Nucleus accumbens (tissue), 56 donors: Measurements from ENCODE around the gene GRID2.
"Not testable (repeated sequence)": the region's sequence is repeated elsewhere in the genome, so short reads cannot be mapped to it uniquely, and the experiment has no call there.

Experiments
- DNase-seq, 56 donors: peaks; one replicate each; lab custom pipeline; 2025; lab: John Stamatoyannopoulos, UW

GRID2 gene

DNA sequence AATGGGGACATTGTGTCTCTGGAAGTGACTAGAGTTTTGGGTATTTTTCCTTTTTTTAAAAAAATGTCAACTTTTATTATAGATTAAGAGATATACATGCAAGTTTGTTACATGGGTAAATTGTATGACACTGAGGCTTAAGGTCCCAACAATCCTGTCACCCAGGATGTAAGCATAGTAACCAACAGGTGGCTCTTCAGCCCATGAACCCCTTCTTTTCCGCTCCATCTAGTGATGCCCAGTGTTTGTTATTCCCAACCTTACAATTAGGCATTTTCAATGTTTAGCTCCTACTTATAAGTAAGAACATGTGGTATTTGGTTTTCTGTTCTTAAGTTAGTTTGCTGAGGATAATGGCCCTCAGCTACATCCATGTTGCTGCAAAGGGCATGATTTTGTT, 102.7 kb downstream of the GRID2 start:
- DNase-seq: peak in 1 of 56 donors; percentile 2

DNA sequence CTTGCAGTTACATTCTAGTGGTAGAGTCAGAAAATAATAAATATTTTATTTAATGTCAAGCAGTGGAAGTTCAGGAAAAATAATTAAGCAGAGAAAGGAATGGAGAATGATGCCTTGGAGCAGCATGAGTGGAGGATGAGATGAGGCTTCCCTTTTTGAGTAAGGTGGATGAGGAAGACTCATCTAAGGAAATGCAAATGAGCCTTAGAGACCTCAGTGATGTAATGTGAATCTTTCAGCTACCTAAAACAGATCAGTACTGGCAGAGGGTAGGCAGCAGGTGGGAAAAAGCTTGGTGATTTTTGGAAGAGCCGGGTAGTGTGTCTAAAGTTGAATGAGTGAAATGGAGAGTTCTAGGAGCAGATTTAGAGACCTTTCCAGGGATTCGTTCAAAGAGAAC, 118.2 kb downstream of the GRID2 start:
- DNase-seq: no peak

DNA sequence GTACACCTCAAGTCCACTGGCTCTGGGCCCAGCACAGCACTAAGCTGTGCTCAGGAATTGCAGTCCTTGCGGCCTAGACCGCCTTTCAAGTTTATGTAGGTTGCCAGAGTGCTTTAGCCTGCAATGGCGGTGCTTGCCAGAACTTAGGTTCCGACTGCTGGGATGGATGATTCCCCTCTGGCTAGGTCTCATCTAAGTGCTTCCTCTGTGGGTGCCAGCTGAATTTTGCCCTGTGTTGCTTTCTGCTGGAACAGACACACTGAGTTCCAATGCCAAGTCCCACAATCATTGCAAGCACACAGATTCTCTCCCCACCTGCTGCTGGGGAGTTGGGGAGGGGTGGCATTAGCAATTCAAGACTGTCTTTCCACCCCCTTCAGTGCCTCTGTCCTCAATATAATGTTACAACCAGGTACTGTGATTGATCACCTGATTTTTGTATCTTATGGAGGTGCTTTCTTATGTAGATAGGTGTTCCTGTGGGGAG, 129.5 kb downstream of the GRID2 start:
- no peak for DNase-seq

- not testable (repeated sequence) for DNase-seq
These were observed 135.0 kb downstream of the GRID2 start for GRCh38 chr4:92438722-92439121.

DNA sequence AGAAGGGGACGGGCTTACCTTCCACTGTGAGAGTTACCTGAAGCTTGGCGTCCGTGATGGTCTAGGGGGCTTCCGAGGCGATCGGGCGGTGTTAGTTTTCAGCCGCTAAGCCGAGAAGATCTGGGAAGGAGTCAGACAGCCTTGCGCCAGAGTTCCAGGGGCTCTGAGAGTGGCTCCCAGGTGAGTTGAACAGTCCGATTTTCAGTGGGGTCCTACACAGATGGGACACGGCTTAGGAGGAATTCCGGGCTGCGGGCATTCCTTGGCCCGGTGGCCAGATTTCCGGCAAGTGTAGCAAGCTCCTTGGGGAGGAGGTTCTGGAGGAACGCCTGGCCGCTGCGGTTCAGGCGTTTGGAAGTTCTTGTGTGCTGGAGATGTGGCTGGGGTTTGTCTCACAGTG, 138.4 kb downstream of the GRID2 start:
- not testable (repeated sequence) for DNase-seq

DNA sequence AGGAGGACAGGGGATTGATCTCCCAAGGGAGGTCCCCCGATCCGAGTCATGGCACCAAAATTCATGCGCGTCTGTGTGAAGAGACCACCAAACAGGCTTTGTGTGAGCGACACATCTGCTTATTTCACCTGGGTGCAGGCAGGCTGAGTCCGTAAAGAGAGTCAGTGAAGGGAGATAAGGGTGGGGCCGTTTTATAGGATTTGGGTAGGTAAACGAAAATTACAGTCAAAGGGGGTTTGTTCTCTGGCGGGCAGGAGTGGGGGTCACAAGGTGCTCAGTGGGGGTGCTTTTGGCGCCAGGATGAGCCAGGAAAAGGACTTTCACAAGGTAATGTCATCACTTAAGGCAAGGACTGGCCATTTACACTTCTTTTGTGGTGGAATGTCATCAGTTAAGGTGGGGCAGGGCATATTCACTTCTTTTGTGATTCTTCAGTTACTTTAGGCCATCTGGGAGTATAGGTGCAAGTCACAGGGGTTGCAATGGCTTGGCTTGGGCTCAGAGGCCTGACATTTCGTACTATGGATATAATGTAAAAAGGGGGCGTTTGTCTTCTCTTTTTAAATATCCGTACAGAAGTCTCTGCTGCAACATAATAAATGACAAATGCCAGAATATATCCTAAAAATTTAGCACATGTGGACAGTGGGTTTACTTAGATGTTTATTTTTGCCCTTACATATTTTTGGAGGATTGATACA, 140.5 kb downstream of the GRID2 start:
- DNase-seq: not testable (repeated sequence)

DNA sequence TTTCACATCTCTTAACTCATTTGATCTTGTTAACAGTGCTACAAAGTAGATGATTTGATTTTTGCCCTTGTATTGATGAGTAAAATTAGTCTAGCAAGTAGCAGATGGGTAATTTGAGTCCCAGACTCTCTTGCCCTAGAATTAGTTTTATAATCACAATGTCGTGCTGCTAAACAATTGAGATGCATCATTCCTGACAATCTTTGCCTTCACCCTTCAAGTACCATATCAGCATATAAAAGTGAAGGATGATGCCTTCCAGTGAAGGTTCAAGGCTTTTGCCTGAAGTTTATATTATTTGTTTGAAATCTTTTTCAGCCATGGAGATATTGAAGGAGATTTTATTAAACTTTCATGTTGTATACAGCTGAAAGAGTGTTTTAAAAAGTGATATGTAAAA, 141.4 kb downstream of the GRID2 start:
- DNase-seq: no peak

- DNase-seq: no peak
These were observed 143.6 kb downstream of the GRID2 start for GRCh38 chr4:92447255-92447905.

DNA sequence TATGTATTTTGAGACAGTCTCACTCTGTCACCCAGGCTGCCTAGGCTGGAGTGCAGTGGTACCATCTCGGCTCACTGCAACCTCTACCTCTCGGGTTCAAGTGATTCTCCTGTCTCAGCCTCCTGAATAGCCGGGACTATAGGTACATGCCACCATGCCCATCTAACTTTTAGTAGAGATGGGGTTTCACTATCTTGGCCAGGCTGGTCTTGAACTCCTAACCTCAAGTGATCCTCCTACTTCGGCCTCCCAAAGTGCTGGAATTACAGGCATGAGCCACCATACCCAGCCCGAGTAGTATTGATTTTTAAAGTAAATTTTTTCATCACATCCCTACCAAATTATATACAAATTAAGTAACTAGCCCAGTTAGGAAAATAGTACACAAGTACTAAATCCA, 144.4 kb downstream of the GRID2 start:
- not testable (repeated sequence) for DNase-seq

DNA sequence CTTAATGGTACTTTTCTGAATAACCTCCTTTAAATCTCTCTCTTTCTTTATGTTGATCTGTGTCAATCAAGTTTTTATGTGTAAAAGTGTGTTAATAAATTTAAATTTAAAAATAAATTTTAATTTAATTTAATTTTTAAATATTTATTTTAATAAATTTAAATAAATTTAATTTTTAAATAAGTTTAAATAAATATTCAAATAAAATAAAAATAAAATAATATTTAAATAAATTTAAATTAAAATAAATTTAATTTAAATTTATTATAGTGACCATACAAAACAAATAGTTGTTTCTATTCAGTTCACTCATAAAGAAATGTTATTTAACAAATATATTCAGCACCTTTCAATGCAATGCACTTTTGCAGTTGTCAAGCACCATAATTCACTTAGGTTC, 146.9 kb downstream of the GRID2 start:
- no peak for DNase-seq

DNA sequence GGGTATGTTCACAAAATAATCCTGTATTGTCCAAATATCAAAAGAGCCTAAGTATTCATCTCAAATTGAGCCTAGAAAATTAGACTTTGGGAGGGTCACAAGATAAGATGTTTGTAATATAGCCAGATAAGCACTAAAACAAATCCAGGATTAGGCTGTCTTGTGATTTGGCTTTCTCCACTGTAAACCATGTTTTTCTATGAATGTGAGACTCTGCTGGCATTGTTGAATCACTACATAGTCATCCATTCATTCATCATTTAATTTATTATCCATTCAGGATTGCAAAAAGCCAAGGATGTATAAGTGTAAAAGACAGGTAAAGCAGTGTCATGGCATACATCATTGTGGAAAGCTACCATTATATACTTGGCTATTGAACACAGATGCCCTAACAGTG, 148.0 kb downstream of the GRID2 start:
- no peak for DNase-seq

DNA sequence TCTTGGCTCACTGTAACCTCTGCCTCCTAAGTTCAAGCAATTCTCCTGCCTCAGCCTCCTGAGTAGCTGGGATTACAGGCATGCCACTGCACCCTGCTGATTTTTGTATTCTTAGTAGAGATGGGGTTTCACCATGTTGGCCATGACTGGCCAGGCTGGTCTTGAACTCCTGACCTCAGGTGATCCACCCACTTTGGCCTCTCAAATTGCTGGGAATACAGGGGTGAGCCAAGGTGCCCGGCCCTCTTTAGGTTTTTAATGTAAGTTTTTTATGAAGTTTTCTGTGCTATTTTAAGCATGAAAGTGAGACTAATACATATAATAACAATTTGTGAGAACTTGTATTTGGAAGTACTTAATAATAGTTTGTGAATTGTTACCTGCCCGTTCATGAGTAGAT, 148.6 kb downstream of the GRID2 start:
- not testable (repeated sequence) for DNase-seq

DNA sequence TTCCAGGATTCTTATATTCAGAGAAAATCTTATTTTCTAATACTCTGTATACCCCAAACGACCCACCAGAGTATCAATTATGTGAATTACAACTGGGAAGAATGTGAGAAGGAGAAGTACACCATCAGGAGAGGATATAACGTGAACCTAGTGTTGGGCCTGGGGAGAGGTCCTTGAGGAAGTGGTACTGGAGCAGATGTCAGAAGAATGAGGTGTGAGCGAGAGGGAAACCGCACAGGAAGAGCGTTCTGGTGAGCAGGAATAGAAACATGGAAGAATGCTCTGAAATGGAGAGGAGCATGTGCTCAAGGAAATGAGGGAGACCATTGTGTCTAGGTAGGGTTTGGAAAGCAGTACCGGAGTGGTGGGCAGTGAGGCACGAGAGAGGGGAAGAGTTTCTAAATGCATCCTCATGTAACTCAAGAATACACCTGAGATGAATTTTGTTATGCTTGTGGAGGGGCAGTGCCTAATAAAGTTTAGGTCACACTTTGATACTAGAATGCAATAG, 151.6 kb downstream of the GRID2 start:
- DNase-seq: no peak

DNA sequence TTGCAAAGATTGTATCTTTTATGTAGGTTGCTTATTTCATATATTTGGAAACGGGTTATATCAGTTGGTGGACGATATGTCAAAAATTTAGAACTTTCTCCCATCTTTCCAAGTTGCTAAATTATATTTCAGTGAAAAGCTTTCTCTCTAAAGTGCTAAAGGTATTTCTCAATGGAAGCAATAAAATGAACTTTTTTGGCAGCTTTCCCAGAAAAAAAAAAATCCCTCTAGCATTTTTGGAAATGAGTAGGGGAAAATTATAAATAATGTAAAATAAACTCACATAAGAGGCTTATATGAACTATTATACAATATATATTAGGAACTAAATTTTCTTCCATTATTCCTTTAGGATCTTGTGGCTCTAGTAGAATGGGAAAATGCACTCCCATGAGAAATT, 152.2 kb downstream of the GRID2 start:
- no peak for DNase-seq

DNA sequence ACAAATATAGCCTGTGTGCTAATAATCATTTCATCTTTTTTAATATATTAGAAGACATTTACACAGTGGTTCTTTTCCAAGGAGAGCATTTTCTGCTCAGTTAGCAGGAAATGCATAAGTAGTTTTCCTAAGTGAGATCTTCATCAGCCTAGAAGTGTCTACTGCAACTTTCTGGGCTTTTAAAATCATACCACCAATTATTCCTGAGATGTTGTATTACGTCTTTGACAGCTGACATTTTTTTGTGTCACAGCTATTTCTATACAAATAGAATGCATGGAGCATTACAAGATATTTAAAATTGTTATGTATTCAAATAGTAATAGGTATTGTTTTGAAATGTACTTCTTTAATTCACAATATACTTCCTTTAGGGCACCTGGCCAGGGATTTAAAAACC, 158.0 kb downstream of the GRID2 start:
- no peak for DNase-seq

DNA sequence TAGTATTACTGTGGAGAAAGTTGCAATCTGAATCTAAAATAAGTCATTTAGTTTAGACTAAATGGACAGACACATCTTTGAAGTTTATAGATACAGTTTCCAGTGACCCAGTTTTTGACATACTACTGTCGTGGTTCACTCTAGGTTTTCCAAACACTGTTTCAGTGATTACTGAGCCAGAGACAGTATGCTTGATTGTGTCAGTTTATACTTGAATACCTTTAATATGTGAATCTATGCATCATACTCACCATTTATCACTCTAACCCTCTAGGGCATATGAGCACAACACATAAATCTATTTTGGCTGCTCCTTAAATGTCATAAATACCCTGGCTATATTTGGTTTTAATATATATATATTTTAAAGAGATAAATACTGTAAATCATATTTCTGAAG, 173.5 kb downstream of the GRID2 start:
- DNase-seq: no peak

DNA sequence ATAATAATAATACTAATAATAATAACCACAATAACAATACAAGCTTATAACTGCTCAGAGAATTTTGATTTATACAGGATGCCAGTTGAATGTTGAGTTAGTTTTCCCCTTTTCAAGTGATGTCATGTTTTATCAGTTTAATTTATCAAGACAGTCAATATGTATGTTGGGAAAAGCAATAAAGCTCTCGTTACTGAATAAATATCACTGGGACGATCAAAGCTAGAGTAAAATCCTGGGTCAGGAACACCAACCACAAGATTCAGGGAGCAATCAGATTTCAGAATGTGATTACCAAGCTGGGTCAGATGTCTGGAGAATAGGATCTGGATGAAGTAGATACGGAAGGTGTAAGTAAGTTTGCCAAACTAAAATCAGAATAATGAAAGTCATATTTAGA, 179.6 kb downstream of the GRID2 start:
- no peak for DNase-seq

DNA sequence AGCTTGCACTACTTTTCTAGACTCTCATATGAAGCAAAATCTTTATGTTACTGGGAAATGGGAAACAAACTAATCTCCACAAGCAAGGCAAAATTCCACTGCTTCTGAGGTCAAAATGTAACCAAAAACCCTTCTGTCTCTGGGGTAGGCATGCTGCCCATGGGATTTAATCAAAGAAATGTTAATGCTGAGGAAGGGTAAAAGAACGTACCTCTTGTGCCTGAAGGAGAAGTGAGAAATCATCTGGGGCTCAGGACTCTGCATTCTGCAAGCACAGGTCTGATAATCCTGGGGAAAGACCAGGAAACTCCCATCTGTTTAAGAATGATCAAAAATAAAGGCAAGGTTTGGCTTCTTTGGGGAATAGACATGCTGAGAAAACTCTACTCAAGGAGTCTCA, 184.7 kb downstream of the GRID2 start:
- no peak for DNase-seq

- no peak for DNase-seq
These were observed 193.4 kb downstream of the GRID2 start for GRCh38 chr4:92497141-92497540.

GRCh38 chr4:92501456-92501855, 197.7 kb downstream of the GRID2 start:
- DNase-seq: peak in 1 of 56 donors; percentile 0

DNA sequence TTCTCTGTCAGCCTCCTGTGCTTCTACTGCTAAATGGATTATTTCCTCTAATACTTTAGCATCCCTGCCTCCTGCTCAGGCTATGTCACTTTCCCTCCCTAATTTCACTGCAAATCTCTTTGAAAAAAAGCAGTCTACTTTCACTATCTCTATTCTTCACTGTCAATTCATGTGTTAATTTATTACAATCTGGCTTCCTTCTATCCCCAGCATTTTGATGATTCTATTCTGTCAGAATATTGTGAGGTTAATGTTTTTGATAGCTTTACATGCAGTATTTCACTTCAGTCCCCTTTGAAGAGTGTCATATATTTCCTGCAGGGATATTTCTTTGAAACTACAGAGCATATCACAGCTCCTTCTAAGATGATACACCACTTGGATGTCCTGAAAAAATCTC, 203.2 kb downstream of the GRID2 start:
- no peak for DNase-seq

GRCh38 chr4:92514627-92515026, 210.9 kb downstream of the GRID2 start:
- no peak for DNase-seq
